ENCODE data around the gene F2RL2.

- TF ChIP-seq EZH2 (IDR thresholded peaks at IDR 0.05; ENCODE audit: low read length, missing control alignments): no peak
- TF ChIP-seq, protein P1, sequence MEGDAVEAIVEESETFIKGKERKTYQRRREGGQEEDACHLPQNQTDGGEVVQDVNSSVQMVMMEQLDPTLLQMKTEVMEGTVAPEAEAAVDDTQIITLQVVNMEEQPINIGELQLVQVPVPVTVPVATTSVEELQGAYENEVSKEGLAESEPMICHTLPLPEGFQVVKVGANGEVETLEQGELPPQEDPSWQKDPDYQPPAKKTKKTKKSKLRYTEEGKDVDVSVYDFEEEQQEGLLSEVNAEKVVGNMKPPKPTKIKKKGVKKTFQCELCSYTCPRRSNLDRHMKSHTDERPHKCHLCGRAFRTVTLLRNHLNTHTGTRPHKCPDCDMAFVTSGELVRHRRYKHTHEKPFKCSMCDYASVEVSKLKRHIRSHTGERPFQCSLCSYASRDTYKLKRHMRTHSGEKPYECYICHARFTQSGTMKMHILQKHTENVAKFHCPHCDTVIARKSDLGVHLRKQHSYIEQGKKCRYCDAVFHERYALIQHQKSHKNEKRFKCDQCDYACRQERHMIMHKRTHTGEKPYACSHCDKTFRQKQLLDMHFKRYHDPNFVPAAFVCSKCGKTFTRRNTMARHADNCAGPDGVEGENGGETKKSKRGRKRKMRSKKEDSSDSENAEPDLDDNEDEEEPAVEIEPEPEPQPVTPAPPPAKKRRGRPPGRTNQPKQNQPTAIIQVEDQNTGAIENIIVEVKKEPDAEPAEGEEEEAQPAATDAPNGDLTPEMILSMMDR (conservative IDR thresholded peaks at IDR 0.05 in 1 of 2, IDR thresholded peaks at IDR 0.05 in 1 of 2; ENCODE audit: low read depth in 1 of 2, low read length in 2 of 2): peak; percentile 72 to 73
Observed at GRCh38 chr5:76601470-76601869, 21.7 kb downstream of the F2RL2 start.

Data from fibroblast of lung (primary cell).